ENCODE measurements around the gene SPO11. TPM values are rescaled to one million over a fixed set of nuclear protein-coding genes. Genes with fewer than 3 reads are reported as not detected.

SPO11 gene
- total RNA-seq, 1 experiment from 2014 or later, result not detected

DNA sequence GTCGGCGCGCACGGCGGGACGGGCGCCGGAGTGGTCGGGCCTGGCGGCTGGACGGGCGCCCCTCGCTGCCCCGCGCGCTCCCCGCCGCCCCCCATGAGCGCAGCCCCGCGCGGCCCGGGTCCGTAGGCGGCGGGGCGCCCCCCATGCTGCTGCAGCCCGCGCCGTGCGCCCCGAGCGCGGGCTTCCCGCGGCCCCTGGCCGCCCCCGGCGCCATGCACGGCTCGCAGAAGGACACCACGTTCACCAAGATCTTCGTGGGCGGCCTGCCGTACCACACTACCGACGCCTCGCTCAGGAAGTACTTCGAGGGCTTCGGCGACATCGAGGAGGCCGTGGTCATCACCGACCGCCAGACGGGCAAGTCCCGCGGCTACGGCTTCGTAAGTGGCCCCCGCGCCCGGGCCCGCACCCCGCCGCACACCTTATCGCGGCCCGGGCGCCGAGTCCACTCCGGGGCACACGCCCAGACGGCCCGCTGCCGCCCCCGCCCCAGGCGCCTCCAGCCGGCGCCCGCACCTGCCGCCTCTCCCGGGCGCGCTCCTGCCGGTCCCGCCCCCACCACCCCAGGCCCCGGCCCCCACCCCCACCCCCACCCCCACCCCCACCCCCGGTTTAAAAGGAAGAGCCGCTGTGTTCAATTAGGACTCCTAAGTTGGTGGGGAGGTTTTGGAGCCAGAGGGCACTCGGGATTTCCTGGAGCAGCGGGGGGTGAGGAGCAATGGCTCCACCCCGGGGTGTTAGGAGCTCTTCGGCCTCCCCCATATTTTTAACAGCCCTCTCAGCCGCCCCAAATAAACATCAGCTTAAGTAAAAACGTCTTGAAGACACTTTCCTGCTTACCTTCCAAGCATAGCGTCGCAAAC lies 62.1 kb downstream of the SPO11 start:
- Histone ChIP-seq H3K4me2 (peak overlapping the region; percentile 80), H3K9me2 (ENCODE audit: insufficient read depth) (no peaks in the 10 kb centered on the region), H3K4me3 (peak overlapping the region; percentile 80), H3K27ac (no peak overlapping the region), H3K4me1 (replicated peaks; ENCODE audit: insufficient read depth) (peaks cover 12% of the 10 kb centered on the region), H3F3A (ENCODE audit: insufficient read depth, low read depth) (peaks cover 13% of the 10 kb centered on the region; the same call in 1 of the 2 replicates), H3K27me3 (ENCODE audit: insufficient read depth, low read depth) (no peaks in the 10 kb centered on the region), H2AFZ (peak overlapping the region; percentile 92), H3K36me3 (ENCODE audit: low read depth) (no peaks in the 10 kb centered on the region), H3K9me3 (ENCODE audit: insufficient read depth, low read depth) (no peaks in the 10 kb centered on the region), H4K20me1 (ENCODE audit: insufficient read depth) (0 out of 2 replicates have a peak, but pooled peaks cover 7% of the 10 kb centered on the region), H3K79me2 (ENCODE audit: low read depth) (no peaks in the 10 kb centered on the region)
- intact Hi-C loops (cut with micrococcal nuclease; ENCODE audit: unreplicated experiment), result loop anchor here (2.0 kb wide), 1 partner anchor 43 kb away; no protein-coding TSS in a partner anchor
- no peak for DNase-seq
- ChIA-PET CTCF (interaction anchor here (0.6 to 1.3 kb wide), 3 partner anchors 82 to 228 kb away, joined by 3 to 5 read pairs (median 3); no protein-coding TSS in a partner anchor), POLR2A (ENCODE audit: unreplicated experiment) (interaction anchor here (0.5 to 0.6 kb wide), 3 partner anchors 36 to 57 kb away, joined by 3 to 10 read pairs (median 3); no protein-coding TSS in a partner anchor)
- no TSS peak for BruUV-seq (replicated peaks)
- TF ChIP-seq CTCF (conservative IDR thresholded peaks at IDR 0.05), result no peak
- no peak for TF ChIP-seq EZH2 (IDR thresholded peaks at IDR 0.05; ENCODE audit: low read depth)

DNA sequence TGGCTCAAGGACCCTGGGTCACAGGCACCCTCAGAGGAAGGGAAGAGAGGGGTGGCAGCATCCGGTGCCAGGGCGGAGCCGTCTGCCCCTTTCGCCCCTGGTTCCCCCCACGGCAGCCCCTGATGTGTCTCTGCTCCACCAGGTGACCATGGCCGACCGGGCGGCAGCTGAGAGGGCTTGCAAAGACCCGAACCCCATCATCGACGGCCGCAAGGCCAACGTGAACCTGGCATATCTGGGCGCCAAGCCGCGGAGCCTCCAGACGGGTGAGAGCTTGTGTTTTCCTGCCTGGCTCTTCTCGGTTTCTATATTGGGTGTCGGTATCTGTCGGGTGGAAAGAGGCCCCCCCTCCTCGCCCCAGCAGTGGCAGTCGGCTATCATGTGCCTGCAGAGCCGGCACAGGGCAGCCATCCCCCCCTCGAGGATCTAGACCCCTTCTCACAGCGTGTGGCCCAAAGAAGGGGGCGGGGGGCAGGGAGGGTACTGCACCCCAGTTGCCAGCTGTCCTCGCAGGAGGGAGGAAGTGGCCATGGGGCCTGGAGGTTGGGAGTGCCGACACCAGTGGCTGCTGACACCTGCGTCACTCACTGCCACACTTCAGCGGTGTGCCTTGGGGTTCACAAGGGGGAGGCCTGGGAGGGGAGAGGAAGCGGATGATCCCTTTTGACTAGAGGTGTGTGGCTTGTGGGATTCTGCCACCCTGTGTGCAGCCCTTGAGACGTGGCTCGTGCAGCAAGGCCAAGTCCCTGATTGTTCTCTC lies 63.1 kb downstream of the SPO11 start:
- 0 out of 2 replicates have a peak, but pooled peaks cover 7% of the 10 kb centered on the region for H4K20me1 ChIP-seq (ENCODE audit: insufficient read depth)
- CTCF ChIA-PET, result no interaction called here
- no peak for DNase-seq
- peaks cover 12% of the 10 kb centered on the region for H3K4me1 ChIP-seq (replicated peaks; ENCODE audit: insufficient read depth)
- H2AFZ ChIP-seq, result no peak overlapping the region
- peak overlapping the region; percentile 52; the same call in 1 of the 2 replicates for H3K4me3 ChIP-seq
- H3K4me2 ChIP-seq, result peak overlapping the region; percentile 80
- H3K27ac ChIP-seq, result no peak overlapping the region
- H3K27me3 ChIP-seq (ENCODE audit: insufficient read depth, low read depth), result no peaks in the 10 kb centered on the region
- intact Hi-C loops (cut with micrococcal nuclease; ENCODE audit: unreplicated experiment), result loop anchor here (2.0 kb wide), 1 partner anchor 42 kb away; no protein-coding TSS in a partner anchor
- no peaks in the 10 kb centered on the region for H3K79me2 ChIP-seq (ENCODE audit: low read depth)
- no peak for TF ChIP-seq EZH2 (IDR thresholded peaks at IDR 0.05; ENCODE audit: low read depth)
- no peak for TF ChIP-seq CTCF (conservative IDR thresholded peaks at IDR 0.05)
- POLR2A ChIA-PET (ENCODE audit: unreplicated experiment), result interaction anchor here (0.5 to 0.6 kb wide), 2 partner anchors 35 to 56 kb away, joined by 10 to 24 read pairs; no protein-coding TSS in a partner anchor
- H3F3A ChIP-seq (ENCODE audit: insufficient read depth, low read depth), result peaks cover 11% of the 10 kb centered on the region; the same call in 1 of the 2 replicates
- H3K9me3 ChIP-seq (ENCODE audit: insufficient read depth, low read depth), result no peaks in the 10 kb centered on the region
- H3K36me3 ChIP-seq (ENCODE audit: low read depth), result no peaks in the 10 kb centered on the region
- BruUV-seq (replicated peaks), result no TSS peak
- no peaks in the 10 kb centered on the region for H3K9me2 ChIP-seq (ENCODE audit: insufficient read depth)

Small RNAs within 50 kb of the gene (microRNA-seq; reads per million reads assigned to microRNA genes)
- not detected for gene MIR4325 (ENCODE audit: borderline number of aligned reads, borderline replicate concordance)

Other genes starting within 250 kb of the SPO11 start
- gene BMP7, start 63.2 kb upstream of the SPO11 start, total RNA-seq (2021), result 0.13 and 0.60 TPM in 2 replicates
- 26.1 and 38.4 TPM in 2 replicates for gene RAE1, start 21.5 kb downstream of the SPO11 start, total RNA-seq (2021)
- gene RBM38, start 61.6 kb downstream of the SPO11 start, total RNA-seq (2021), result 19.3 and 25.6 TPM in 2 replicates
- gene CTCFL, start 195.3 kb downstream of the SPO11 start, total RNA-seq (2021), result not detected in 2 replicates
- not detected in 2 replicates for gene PCK1, start 231.3 kb downstream of the SPO11 start, total RNA-seq (2021)